HG03064 (cell line): ENCODE measurements around the gene PLXNA4.

Source experiments
- ATAC-seq: cut with Tn5 transposase; IDR thresholded peaks from one replicate; pipeline ENCODE4 v1.9.1; 2021; ENCODE audit warnings: low read depth; ENCODE audit not compliant: unreplicated experiment

The PLXNA4 gene

GRCh38 chr7:132333301-132333700, 243.0 kb downstream of the PLXNA4 start:
- no peak for ATAC-seq

- no peak for ATAC-seq
Observed at GRCh38 chr7:132328760-132329159, 247.5 kb downstream of the PLXNA4 start.

GRCh38 chr7:132328047-132328620, 248.1 kb downstream of the PLXNA4 start:
- no peak for ATAC-seq

GRCh38 chr7:132326878-132327589, 249.2 kb downstream of the PLXNA4 start:
- ATAC-seq = no peak

GRCh38 chr7:132322970-132323369, 253.3 kb downstream of the PLXNA4 start:
- ATAC-seq = no peak

GRCh38 chr7:132321387-132321786, 254.9 kb downstream of the PLXNA4 start:
- ATAC-seq = no peak

- ATAC-seq = no peak
Observed at GRCh38 chr7:132319481-132319880, 256.8 kb downstream of the PLXNA4 start.

- ATAC-seq = no peak
Observed at GRCh38 chr7:132318352-132319318, 257.6 kb downstream of the PLXNA4 start.

GRCh38 chr7:132317701-132318351, 258.4 kb downstream of the PLXNA4 start:
- no peak for ATAC-seq

GRCh38 chr7:132312531-132313055, 263.7 kb downstream of the PLXNA4 start:
- ATAC-seq = no peak

- no peak for ATAC-seq
Observed at GRCh38 chr7:132311733-132312132, 264.5 kb downstream of the PLXNA4 start.

GRCh38 chr7:132309102-132309805, 267.0 kb downstream of the PLXNA4 start:
- no peak for ATAC-seq

- ATAC-seq = no peak
Observed at GRCh38 chr7:132307465-132307864, 268.8 kb downstream of the PLXNA4 start.

- no peak for ATAC-seq
Observed at GRCh38 chr7:132300599-132301277, 275.5 kb downstream of the PLXNA4 start.

GRCh38 chr7:132298790-132299189, 277.5 kb downstream of the PLXNA4 start:
- ATAC-seq = no peak

- no peak for ATAC-seq
Observed at GRCh38 chr7:132296820-132297219, 279.4 kb downstream of the PLXNA4 start.

GRCh38 chr7:132295175-132295574, 281.1 kb downstream of the PLXNA4 start:
- no peak for ATAC-seq

GRCh38 chr7:132292803-132293202, 283.5 kb downstream of the PLXNA4 start:
- no peak for ATAC-seq

- no peak for ATAC-seq
Observed at GRCh38 chr7:132291481-132291880, 284.8 kb downstream of the PLXNA4 start.
